K562 (cell line): Measurements from ENCODE around the gene FTO.

Source experiments
- CBX2 ChIP-seq: fragments of 200-600 bp; sonication (generic); IDR thresholded peaks from one replicate; pipeline ENCODE4 v1.6.1; 2012; ENCODE audit warnings: mild to moderate bottlenecking, low read length, inconsistent platforms; ENCODE audit not compliant: insufficient read depth, poor library complexity, severe bottlenecking
- CREB3L1 ChIP-seq: fragments of 450-650 bp; IDR thresholded peaks from 2 replicates; pipeline ENCODE4 v1.6.1; 2014; ENCODE audit warnings: low read depth, mild to moderate bottlenecking, moderate library complexity, borderline replicate concordance

- TF ChIP-seq CREB3L1 (no peak), CBX2 (no peak)
Observed at GRCh38 chr16:54098247-54098646, 394.3 kb downstream of the FTO start.
